Smooth muscle cell (in vitro differentiated cells): ENCODE data around the gene PTPRG. TPM values are rescaled to one million over a fixed set of nuclear protein-coding genes. Genes with fewer than 3 reads are reported as not detected.

ENCODE experiments used
- DNase-seq: peaks from one replicate; lab custom pipeline; 2025; ENCODE audit not compliant: unreplicated experiment; lab: John Stamatoyannopoulos, UW
- H2AFZ ChIP-seq: fragments of 200-600 bp; sonication (generic); 2 replicates; pipeline ENCODE4 v1.6.0; 2016; ENCODE audit warnings: antibody characterized with exemption, low read depth, mild to moderate bottlenecking
- H3F3A ChIP-seq: fragments of 200-600 bp; sonication (generic); 2 replicates; pipeline ENCODE4 v1.6.0; 2017; ENCODE audit warnings: antibody characterized with exemption, low read depth
- H3K27ac ChIP-seq: fragments of 200-600 bp; sonication (generic); 2 replicates; pipeline ENCODE4 v1.5.1; 2016; ENCODE audit warnings: low read depth, mild to moderate bottlenecking
- H3K27me3 ChIP-seq: fragments of 200-600 bp; sonication (generic); 2 replicates; pipeline ENCODE4 v1.6.1; 2016; ENCODE audit warnings: low read depth, mild to moderate bottlenecking
- H3K36me3 ChIP-seq: fragments of 200-600 bp; sonication (generic); 2 replicates; pipeline ENCODE4 v1.5.1; 2016; ENCODE audit warnings: low read depth
- H3K4me1 ChIP-seq: fragments of 200-600 bp; sonication (generic); 2 replicates; pipeline ENCODE4 v1.5.1; 2016; ENCODE audit warnings: low read depth
- H3K4me2 ChIP-seq: fragments of 200-600 bp; sonication (generic); 2 replicates; pipeline ENCODE4 v1.6.0; 2016; ENCODE audit warnings: mild to moderate bottlenecking
- H3K4me3 ChIP-seq: fragments of 200-600 bp; sonication (generic); 2 replicates; pipeline ENCODE4 v1.5.1; 2016; ENCODE audit warnings: mild to moderate bottlenecking
- H3K79me2 ChIP-seq: fragments of 200-600 bp; sonication (generic); 2 replicates; pipeline ENCODE4 v1.6.0; 2016; ENCODE audit warnings: low read depth, mild to moderate bottlenecking
- H3K9ac ChIP-seq: fragments of 200-600 bp; sonication (generic); 2 replicates; pipeline ENCODE4 v1.6.0; 2016; ENCODE audit warnings: low read depth
- H3K9me3 ChIP-seq: fragments of 200-600 bp; sonication (generic); replicated peaks from 2 replicates; pipeline ENCODE4 v1.5.1; 2016; ENCODE audit warnings: low read depth
- H4K20me1 ChIP-seq: fragments of 200-600 bp; sonication (generic); 2 replicates; pipeline ENCODE4 v1.6.0; 2016; ENCODE audit warnings: low read depth
- CTCF ChIP-seq: fragments of 200-600 bp; sonication (generic); IDR thresholded peaks from 2 replicates; pipeline ENCODE4 v1.5.1; 2017; ENCODE audit warnings: borderline replicate concordance, mild to moderate bottlenecking, antibody characterized with exemption; ENCODE audit not compliant: insufficient read depth, poor library complexity, severe bottlenecking
- WGBS: methylation state at CpG from one replicate; pipeline ENCODE4 v1.1.7; 2016; ENCODE audit warnings: low lambda C conversion rate; 5-methylcytosine and 5-hydroxymethylcytosine counted together
- polyA plus RNA-seq: library from polyadenylated mRNA; unstranded; fragments of >200 nt; fragmentation: Nextera tagmentation; extraction: Ambion mirVana; gene quantifications from 2 replicates; pipeline ENCODE4 v1.2.1, GENCODE V29; 2016
- total RNA-seq: library from RNA; depleted of rRNA; stranded (reverse); fragments of >200 nt; gene quantifications from 2 replicates; pipeline ENCODE4 v1.2.3, GENCODE V29; 2014

Gene PTPRG
- total and polyA plus RNA-seq, 2 experiments from 2014 or later: 21.2 to 87.3 TPM

GRCh38 chr3:62027796-62028195 is 466.4 kb downstream of the PTPRG start:
- no peaks in the 10 kb centered on the region for H3K9me3 ChIP-seq
- no peaks in the 10 kb centered on the region for H3K36me3 ChIP-seq
- H3K9ac ChIP-seq: no peak overlapping the region
- H3F3A ChIP-seq: no peaks in the 10 kb centered on the region
- no peak for TF ChIP-seq CTCF
- H4K20me1 ChIP-seq: peaks cover 25% of the 10 kb centered on the region
- no peaks in the 10 kb centered on the region for H3K27me3 ChIP-seq
- 88% methylated on average over 5 of the region's 5 CpGs for WGBS
- H3K79me2 ChIP-seq: no peaks in the 10 kb centered on the region
- H3K27ac ChIP-seq: no peak overlapping the region
- no peak overlapping the region for H3K4me3 ChIP-seq
- DNase-seq: no peak
- H2AFZ ChIP-seq: no peak overlapping the region
- no peak overlapping the region for H3K4me2 ChIP-seq
- H3K4me1 ChIP-seq: no peaks in the 10 kb centered on the region

GRCh38 chr3:62028236-62028635 is 466.9 kb downstream of the PTPRG start:
- over 99% methylated on average over 5 of the region's 5 CpGs for WGBS
- Histone ChIP-seq H3K9ac (no peak overlapping the region), H3K9me3 (no peaks in the 10 kb centered on the region), H3K4me2 (no peak overlapping the region), H3K4me1 (no peaks in the 10 kb centered on the region), H2AFZ (no peak overlapping the region), H4K20me1 (peaks cover 21% of the 10 kb centered on the region), H3K27me3 (no peaks in the 10 kb centered on the region), H3K4me3 (no peak overlapping the region), H3F3A (no peaks in the 10 kb centered on the region), H3K79me2 (no peaks in the 10 kb centered on the region), H3K36me3 (no peaks in the 10 kb centered on the region), H3K27ac (no peak overlapping the region)
- TF ChIP-seq CTCF: no peak
- no peak for DNase-seq

- Histone ChIP-seq H3K4me2 (no peak overlapping the region), H3F3A (no peaks in the 10 kb centered on the region), H3K27me3 (no peaks in the 10 kb centered on the region), H3K36me3 (no peaks in the 10 kb centered on the region), H3K4me3 (no peak overlapping the region), H3K4me1 (no peaks in the 10 kb centered on the region), H2AFZ (no peak overlapping the region), H3K9me3 (no peaks in the 10 kb centered on the region), H3K9ac (no peak overlapping the region), H3K79me2 (no peaks in the 10 kb centered on the region), H3K27ac (no peak overlapping the region), H4K20me1 (peaks cover 47% of the 10 kb centered on the region)
- DNase-seq: no peak
- no peak for TF ChIP-seq CTCF
- WGBS: 96% methylated on average over 5 of the region's 5 CpGs
Measured at GRCh38 chr3:62032738-62033137, 471.4 kb downstream of the PTPRG start.

GRCh38 chr3:62035402-62036057 is 474.2 kb downstream of the PTPRG start:
- WGBS: 95% methylated on average over 4 of the region's 4 CpGs
- H3K79me2 ChIP-seq: no peaks in the 10 kb centered on the region
- no peak overlapping the region for H3K4me3 ChIP-seq
- no peaks in the 10 kb centered on the region for H3K27me3 ChIP-seq
- DNase-seq: no peak
- H2AFZ ChIP-seq: no peak overlapping the region
- no peak overlapping the region for H3K4me2 ChIP-seq
- H3K27ac ChIP-seq: no peak overlapping the region
- H4K20me1 ChIP-seq: peaks cover 46% of the 10 kb centered on the region
- H3K9ac ChIP-seq: no peak overlapping the region
- H3K4me1 ChIP-seq: no peaks in the 10 kb centered on the region
- H3K9me3 ChIP-seq: no peaks in the 10 kb centered on the region
- H3K36me3 ChIP-seq: no peaks in the 10 kb centered on the region
- H3F3A ChIP-seq: no peaks in the 10 kb centered on the region
- TF ChIP-seq CTCF: no peak
